Measurements from ENCODE around the gene FBXO8.

The FBXO8 gene

GRCh38 chr4:174314770-174315169 lies 31.3 kb upstream of the FBXO8 start:
- Histone ChIP-seq H3K4me3 (ENCODE audit: low read depth in 1 of 2, low read length in 1 of 2) (no peak overlapping the region), H3K9me3 (no peaks in the 10 kb centered on the region), H3K27ac (no peak overlapping the region), H3K4me1 (ENCODE audit: control insufficient read depth in 1 of 2, insufficient read depth in 1 of 2, low read depth in 1 of 2, low read length in 1 of 2) (no peaks in the 10 kb centered on the region), H3K36me3 (peaks cover 57% of the 10 kb centered on the region), H3K27me3 (no peaks in the 10 kb centered on the region)
- TF ChIP-seq, protein P1, sequence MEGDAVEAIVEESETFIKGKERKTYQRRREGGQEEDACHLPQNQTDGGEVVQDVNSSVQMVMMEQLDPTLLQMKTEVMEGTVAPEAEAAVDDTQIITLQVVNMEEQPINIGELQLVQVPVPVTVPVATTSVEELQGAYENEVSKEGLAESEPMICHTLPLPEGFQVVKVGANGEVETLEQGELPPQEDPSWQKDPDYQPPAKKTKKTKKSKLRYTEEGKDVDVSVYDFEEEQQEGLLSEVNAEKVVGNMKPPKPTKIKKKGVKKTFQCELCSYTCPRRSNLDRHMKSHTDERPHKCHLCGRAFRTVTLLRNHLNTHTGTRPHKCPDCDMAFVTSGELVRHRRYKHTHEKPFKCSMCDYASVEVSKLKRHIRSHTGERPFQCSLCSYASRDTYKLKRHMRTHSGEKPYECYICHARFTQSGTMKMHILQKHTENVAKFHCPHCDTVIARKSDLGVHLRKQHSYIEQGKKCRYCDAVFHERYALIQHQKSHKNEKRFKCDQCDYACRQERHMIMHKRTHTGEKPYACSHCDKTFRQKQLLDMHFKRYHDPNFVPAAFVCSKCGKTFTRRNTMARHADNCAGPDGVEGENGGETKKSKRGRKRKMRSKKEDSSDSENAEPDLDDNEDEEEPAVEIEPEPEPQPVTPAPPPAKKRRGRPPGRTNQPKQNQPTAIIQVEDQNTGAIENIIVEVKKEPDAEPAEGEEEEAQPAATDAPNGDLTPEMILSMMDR (IDR thresholded peaks at IDR 0.05), result no peak

GRCh38 chr4:174314274-174314673 lies 30.8 kb upstream of the FBXO8 start:
- no peak overlapping the region for H3K27ac ChIP-seq
- H3K27me3 ChIP-seq, result no peaks in the 10 kb centered on the region
- no peaks in the 10 kb centered on the region for H3K9me3 ChIP-seq
- TF ChIP-seq, protein P1 (IDR thresholded peaks at IDR 0.05), result no peak
- peaks cover 55% of the 10 kb centered on the region for H3K36me3 ChIP-seq
- H3K4me1 ChIP-seq (ENCODE audit: control insufficient read depth in 1 of 2, insufficient read depth in 1 of 2, low read depth in 1 of 2, low read length in 1 of 2), result no peaks in the 10 kb centered on the region
- H3K4me3 ChIP-seq (ENCODE audit: low read depth in 1 of 2, low read length in 1 of 2), result no peak overlapping the region

- Histone ChIP-seq H3K9me3 (no peaks in the 10 kb centered on the region), H3K27me3 (no peaks in the 10 kb centered on the region), H3K27ac (no peak overlapping the region), H3K4me1 (ENCODE audit: control insufficient read depth in 1 of 2, insufficient read depth in 1 of 2, low read depth in 1 of 2, low read length in 1 of 2) (no peaks in the 10 kb centered on the region), H3K4me3 (ENCODE audit: low read depth in 1 of 2, low read length in 1 of 2) (no peak overlapping the region), H3K36me3 (peaks cover 55% of the 10 kb centered on the region)
- TF ChIP-seq, protein P1 (IDR thresholded peaks at IDR 0.05), result no peak
These were observed 29.5 kb upstream of the FBXO8 start for GRCh38 chr4:174312993-174313392.

- Histone ChIP-seq H3K9me3 (no peaks in the 10 kb centered on the region), H3K4me1 (ENCODE audit: control insufficient read depth in 1 of 2, insufficient read depth in 1 of 2, low read depth in 1 of 2, low read length in 1 of 2) (no peaks in the 10 kb centered on the region), H3K27me3 (no peaks in the 10 kb centered on the region), H3K36me3 (peaks cover 59% of the 10 kb centered on the region), H3K27ac (no peak overlapping the region), H3K4me3 (ENCODE audit: low read depth in 1 of 2, low read length in 1 of 2) (no peak overlapping the region)
- TF ChIP-seq, protein P1 (IDR thresholded peaks at IDR 0.05), result no peak
These were observed 24.2 kb upstream of the FBXO8 start for GRCh38 chr4:174307694-174308093.

GRCh38 chr4:174305961-174306360 lies 22.5 kb upstream of the FBXO8 start:
- TF ChIP-seq, protein P1 (IDR thresholded peaks at IDR 0.05), result no peak

GRCh38 chr4:174304664-174305063 lies 21.2 kb upstream of the FBXO8 start:
- no peaks in the 10 kb centered on the region for H3K9me3 ChIP-seq
- peaks cover 50% of the 10 kb centered on the region for H3K36me3 ChIP-seq
- no peaks in the 10 kb centered on the region for H3K27me3 ChIP-seq
- H3K4me1 ChIP-seq (ENCODE audit: control insufficient read depth in 1 of 2, insufficient read depth in 1 of 2, low read depth in 1 of 2, low read length in 1 of 2), result no peaks in the 10 kb centered on the region
- no peak overlapping the region for H3K4me3 ChIP-seq (ENCODE audit: low read depth in 1 of 2, low read length in 1 of 2)
- TF ChIP-seq, protein P1 (IDR thresholded peaks at IDR 0.05), result no peak
- no peak overlapping the region for H3K27ac ChIP-seq

More at GRCh38 chr4:174305961-174306360, 22.5 kb upstream of the FBXO8 start:
- Histone ChIP-seq H3K4me1 (ENCODE audit: control insufficient read depth in 1 of 2, insufficient read depth in 1 of 2, low read depth in 1 of 2, low read length in 1 of 2) (no peaks in the 10 kb centered on the region), H3K27me3 (no peaks in the 10 kb centered on the region), H3K27ac (no peak overlapping the region), H3K4me3 (ENCODE audit: low read depth in 1 of 2, low read length in 1 of 2) (no peak overlapping the region), H3K9me3 (no peaks in the 10 kb centered on the region), H3K36me3 (peaks cover 45% of the 10 kb centered on the region)

Measured in neutrophil (primary cell).